PFSK-1 (cell line): ENCODE data around the gene PPM1A. TPM values are rescaled to one million over a fixed set of nuclear protein-coding genes. Genes with fewer than 3 reads are reported as not detected.
A peak's percentile ranks its signal among the peaks of the same experiment; 100 is the strongest.

Source experiments
- FOXP2 ChIP-seq: optimal IDR thresholded peaks from 2 replicates; pipeline ENCODE3; 2011; ENCODE audit warnings: borderline replicate concordance, control low read depth, inconsistent platforms; ENCODE audit not compliant: insufficient read depth; ENCODE audit errors: extremely low read length, extremely low read depth
- POLR2AphosphoS5 ChIP-seq: IDR thresholded peaks from 2 replicates; pipeline ENCODE4 v1.6.1; 2012; ENCODE audit warnings: low read depth, mild to moderate bottlenecking, control low read depth, low read length, moderate library complexity
- REST ChIP-seq, 2 experiments: IDR thresholded peaks; 2 replicates each; pipeline versions ENCODE4 v1.6.1 to v1.8.0; 2011 to 2012; ENCODE audit warnings: low read depth in 2 of 2, low read length in 2 of 2, control low read depth in 1 of 2, inconsistent platforms in 1 of 2, mild to moderate bottlenecking in 1 of 2, moderate library complexity in 1 of 2; ENCODE audit not compliant: insufficient read depth in 1 of 2
- SIN3A ChIP-seq: IDR thresholded peaks from 2 replicates; pipeline ENCODE4 v1.6.1; 2012; ENCODE audit warnings: mild to moderate bottlenecking, low read length, moderate library complexity, borderline replicate concordance; ENCODE audit not compliant: insufficient read depth
- TAF1 ChIP-seq: IDR thresholded peaks from 2 replicates; pipeline ENCODE4 v1.6.1; 2012; ENCODE audit warnings: low read length, control low read depth, borderline replicate concordance; ENCODE audit not compliant: insufficient read depth
- polyA plus RNA-seq: library from polyadenylated mRNA; unstranded; fragments of >200 nt; gene quantifications from one replicate; pipeline ENCODE4 v1.2.1, GENCODE V29; 2012; ENCODE audit warnings: low read depth, missing spikeins; ENCODE audit not compliant: insufficient read length

PPM1A gene
- polyA plus RNA-seq = 20.3 TPM

GRCh38 chr14:60248697-60249318 lies at the start of gene PPM1A:
Gene PPM1A (plus strand): TSS chr14:60249221. CDS start chr14:60282704, 33,483 bp downstream.
- peak; percentile 75 for TF ChIP-seq POLR2AphosphoS5
- peak; percentile 47 for TF ChIP-seq FOXP2
- TF ChIP-seq SIN3A = no peak
- TF ChIP-seq TAF1 = no peak

GRCh38 chr14:60199321-60199720 lies 49.7 kb upstream of the PPM1A start:
- no peak for TF ChIP-seq FOXP2
- no peak for TF ChIP-seq REST (IDR thresholded peaks at IDR 0.05; ENCODE audit: insufficient read depth in 1 of 2, low read depth in 2 of 2, low read length in 2 of 2)
- no peak for TF ChIP-seq POLR2AphosphoS5
- TF ChIP-seq SIN3A = no peak
- TF ChIP-seq TAF1 = no peak

DNA sequence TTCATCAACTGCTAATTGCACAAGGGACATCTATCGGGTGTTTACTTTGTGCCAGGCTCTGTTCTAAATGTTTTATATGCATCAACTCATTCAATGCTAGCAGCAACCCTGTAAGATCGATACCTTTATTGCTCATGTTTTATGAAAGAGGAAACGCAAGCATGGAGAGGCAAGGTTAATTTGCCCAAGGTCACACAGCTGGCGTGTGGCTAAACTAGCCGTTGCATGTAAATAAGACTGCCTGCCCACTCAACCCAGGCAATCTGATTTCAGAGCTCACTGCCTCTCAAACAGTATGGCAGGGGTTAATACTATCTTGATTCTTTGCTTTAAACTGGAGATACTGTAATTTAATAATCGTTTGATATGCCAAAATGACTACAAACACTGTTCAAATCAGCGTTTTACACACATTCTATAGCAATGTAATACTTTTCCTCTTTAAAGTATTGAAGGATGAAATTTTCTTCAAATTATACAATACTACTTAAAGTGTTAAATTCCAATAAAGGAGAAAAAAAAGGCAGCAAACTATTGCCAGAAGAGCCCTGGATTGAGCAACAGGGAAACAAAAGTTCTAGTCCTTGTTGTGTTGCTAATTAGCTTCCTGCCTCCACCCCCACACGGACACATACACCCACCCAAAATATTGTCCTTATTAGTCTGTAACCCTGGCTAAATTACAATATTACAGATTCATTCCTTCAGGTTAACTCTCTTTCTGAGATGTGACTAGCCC lies 44.7 kb upstream of the PPM1A start:
- TF ChIP-seq SIN3A = no peak
- TF ChIP-seq FOXP2 = no peak
- TF ChIP-seq TAF1 = no peak
- TF ChIP-seq REST (IDR thresholded peaks at IDR 0.05; ENCODE audit: insufficient read depth in 1 of 2, low read depth in 2 of 2, low read length in 2 of 2) = no peak
- TF ChIP-seq POLR2AphosphoS5 = no peak

GRCh38 chr14:60204843-60205774 lies 43.9 kb upstream of the PPM1A start:
- TF ChIP-seq POLR2AphosphoS5 (no peak), SIN3A (no peak), TAF1 (no peak), FOXP2 (no peak), REST (IDR thresholded peaks at IDR 0.05; ENCODE audit: insufficient read depth in 1 of 2, low read depth in 2 of 2, low read length in 2 of 2) (no peak)

DNA sequence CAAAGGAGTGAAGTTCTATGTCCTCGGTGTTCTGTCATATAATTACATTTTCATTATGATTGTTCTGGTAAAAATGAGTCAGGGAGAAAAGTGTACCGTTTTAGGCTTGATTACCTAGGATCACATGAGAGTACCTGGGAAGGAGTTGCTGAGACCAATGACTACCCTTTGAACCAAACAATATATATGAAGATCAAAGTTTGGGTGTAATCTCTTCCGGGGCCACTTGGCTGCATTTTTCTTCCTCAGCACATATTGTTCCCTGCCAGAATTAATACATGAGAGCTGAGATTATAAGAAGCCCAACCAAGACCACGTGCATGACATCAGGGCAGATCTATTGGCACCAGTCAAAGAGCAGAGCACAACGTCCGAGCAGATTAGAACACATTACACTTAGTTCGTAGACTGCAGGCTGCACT lies 42.8 kb upstream of the PPM1A start:
- TF ChIP-seq SIN3A = no peak
- no peak for TF ChIP-seq POLR2AphosphoS5
- no peak for TF ChIP-seq FOXP2
- no peak for TF ChIP-seq REST (IDR thresholded peaks at IDR 0.05; ENCODE audit: insufficient read depth in 1 of 2, low read depth in 2 of 2, low read length in 2 of 2)
- TF ChIP-seq TAF1 = no peak
